HG02885 (cell line): ENCODE data around the gene ZNF248.
A peak's percentile ranks its signal among the peaks of the same experiment; 100 is the strongest.
"Not testable (repeated sequence)": the region's sequence is repeated elsewhere in the genome, so short reads cannot be mapped to it uniquely, and the experiment has no call there.

ENCODE experiments used
- ATAC-seq: cut with Tn5 transposase; IDR thresholded peaks from one replicate; pipeline ENCODE4 v1.9.1; 2021; ENCODE audit warnings: mild to moderate bottlenecking; ENCODE audit not compliant: unreplicated experiment, poor library complexity

ZNF248 gene

GRCh38 chr10:37754538-37755323, 102.7 kb downstream of the ZNF248 start:
- peak; percentile 84 for ATAC-seq

- no peak for ATAC-seq
Observed at GRCh38 chr10:37752334-37752875, 105.0 kb downstream of the ZNF248 start.

GRCh38 chr10:37748170-37748569, 109.2 kb downstream of the ZNF248 start:
- no peak for ATAC-seq

- ATAC-seq: no peak
Observed at GRCh38 chr10:37747081-37747480, 110.3 kb downstream of the ZNF248 start.

GRCh38 chr10:37741831-37742230, 115.6 kb downstream of the ZNF248 start:
- no peak for ATAC-seq

GRCh38 chr10:37739181-37739580, 118.2 kb downstream of the ZNF248 start:
- no peak for ATAC-seq

- ATAC-seq: not testable (repeated sequence)
Observed at GRCh38 chr10:37738241-37738640, 119.2 kb downstream of the ZNF248 start.

GRCh38 chr10:37737336-37737735, 120.1 kb downstream of the ZNF248 start:
- ATAC-seq: no peak

GRCh38 chr10:37736120-37736519, 121.3 kb downstream of the ZNF248 start:
- ATAC-seq: no peak

GRCh38 chr10:37734971-37735370, 122.4 kb downstream of the ZNF248 start:
- ATAC-seq: no peak
